ENCODE results near the gene TTL.
"Not testable (repeated sequence)": the region's sequence is repeated elsewhere in the genome, so short reads cannot be mapped to it uniquely, and the experiment has no call there.

GRCh38 chr2:112435716-112436431, 46.1 kb upstream of the TTL start:
- not testable (repeated sequence) for TF ChIP-seq CTCF, POLR2A (IDR thresholded peaks at IDR 0.05)

Data from sigmoid colon (tissue), 3 donors.